NCI-H510A treated with DMSO at 0.1 percent for 48 hours (cell line): ENCODE results near the gene WDR3.
A peak's percentile ranks its signal among the peaks of the same experiment; 100 is the strongest.
"Not testable (repeated sequence)": the region's sequence is repeated elsewhere in the genome, so short reads cannot be mapped to it uniquely, and the experiment has no call there.

Experiments used
- DNase-seq: peaks from one replicate; lab custom pipeline; 2025; lab: John Stamatoyannopoulos, UW

The WDR3 gene

GRCh38 chr1:117929343-117930172 is at the start of gene WDR3, which contains the start of gene GDAP2:
WDR3 (plus strand) TSS chr1:117929739; CDS start chr1:117933320, 3,581 bp downstream.
GDAP2 (minus strand) TSS chr1:117929621; CDS start chr1:117920357, 9,264 bp downstream.
- DNase-seq = peak; percentile 91

- DNase-seq = no peak
Observed at GRCh38 chr1:117883616-117884015, 45.9 kb upstream of the WDR3 start.

- no peak for DNase-seq
Observed at GRCh38 chr1:117886101-117886795, 43.3 kb upstream of the WDR3 start.

- DNase-seq = no peak
Observed at GRCh38 chr1:117890452-117890851, 39.1 kb upstream of the WDR3 start.

- DNase-seq = no peak
Observed at GRCh38 chr1:117892512-117892911, 37.0 kb upstream of the WDR3 start.

GRCh38 chr1:117894078-117894477 is 35.5 kb upstream of the WDR3 start:
- no peak for DNase-seq

GRCh38 chr1:117895482-117896114 is 33.9 kb upstream of the WDR3 start:
- DNase-seq = peak; percentile 70

- DNase-seq = no peak
Observed at GRCh38 chr1:117897551-117897950, 32.0 kb upstream of the WDR3 start.

GRCh38 chr1:117899801-117900200 is 29.7 kb upstream of the WDR3 start:
- DNase-seq = no peak

GRCh38 chr1:117902944-117903343 is 26.6 kb upstream of the WDR3 start:
- no peak for DNase-seq

GRCh38 chr1:117904485-117904884 is 25.1 kb upstream of the WDR3 start:
- no peak for DNase-seq

GRCh38 chr1:117905019-117905418 is 24.5 kb upstream of the WDR3 start:
- no peak for DNase-seq

GRCh38 chr1:117911051-117911450 is 18.5 kb upstream of the WDR3 start:
- DNase-seq = no peak

GRCh38 chr1:117919376-117919775 is 10.2 kb upstream of the WDR3 start:
- no peak for DNase-seq

- DNase-seq = no peak
Observed at GRCh38 chr1:117921991-117922390, 7.5 kb upstream of the WDR3 start.

GRCh38 chr1:117922717-117923116 is 6.8 kb upstream of the WDR3 start:
- not testable (repeated sequence) for DNase-seq

- DNase-seq = no peak
Observed at GRCh38 chr1:117925981-117926380, 3.6 kb upstream of the WDR3 start.

- DNase-seq = peak; percentile 56
Observed at GRCh38 chr1:117928881-117929342, 627 bp upstream of the WDR3 start.

GRCh38 chr1:117930173-117930447 is 571 bp downstream of the WDR3 start:
- DNase-seq = no peak

- peak; percentile 3 for DNase-seq
Observed at GRCh38 chr1:117930484-117930883, 945 bp downstream of the WDR3 start.

- no peak for DNase-seq
Observed at GRCh38 chr1:117932576-117932975, 3.0 kb downstream of the WDR3 start.

GRCh38 chr1:117933769-117934168 is 4.2 kb downstream of the WDR3 start:
- DNase-seq = no peak

GRCh38 chr1:117942293-117942692 is 12.8 kb downstream of the WDR3 start:
- DNase-seq = no peak
